ENCODE data around the gene AHNAK2.

DNA sequence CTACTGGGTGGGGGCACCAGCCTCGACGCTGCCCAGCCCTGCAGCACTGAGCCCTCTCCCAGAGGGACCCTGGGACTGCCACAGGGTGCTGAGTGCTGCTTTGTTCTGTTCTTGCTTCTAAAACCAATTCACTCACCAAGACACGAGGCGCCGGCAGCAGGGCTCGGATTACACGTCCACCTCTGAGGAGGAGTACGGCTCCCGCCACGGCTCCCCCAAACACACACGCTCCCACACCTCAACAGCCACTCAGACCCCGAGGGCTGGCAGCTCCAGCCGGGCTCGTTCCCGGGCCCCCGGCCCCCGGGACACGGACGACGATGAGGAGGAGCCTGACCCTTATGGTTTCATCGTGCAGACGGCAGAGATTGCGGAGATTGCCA is 88.8 kb downstream of the AHNAK2 start:
- TF ChIP-seq, protein P1, sequence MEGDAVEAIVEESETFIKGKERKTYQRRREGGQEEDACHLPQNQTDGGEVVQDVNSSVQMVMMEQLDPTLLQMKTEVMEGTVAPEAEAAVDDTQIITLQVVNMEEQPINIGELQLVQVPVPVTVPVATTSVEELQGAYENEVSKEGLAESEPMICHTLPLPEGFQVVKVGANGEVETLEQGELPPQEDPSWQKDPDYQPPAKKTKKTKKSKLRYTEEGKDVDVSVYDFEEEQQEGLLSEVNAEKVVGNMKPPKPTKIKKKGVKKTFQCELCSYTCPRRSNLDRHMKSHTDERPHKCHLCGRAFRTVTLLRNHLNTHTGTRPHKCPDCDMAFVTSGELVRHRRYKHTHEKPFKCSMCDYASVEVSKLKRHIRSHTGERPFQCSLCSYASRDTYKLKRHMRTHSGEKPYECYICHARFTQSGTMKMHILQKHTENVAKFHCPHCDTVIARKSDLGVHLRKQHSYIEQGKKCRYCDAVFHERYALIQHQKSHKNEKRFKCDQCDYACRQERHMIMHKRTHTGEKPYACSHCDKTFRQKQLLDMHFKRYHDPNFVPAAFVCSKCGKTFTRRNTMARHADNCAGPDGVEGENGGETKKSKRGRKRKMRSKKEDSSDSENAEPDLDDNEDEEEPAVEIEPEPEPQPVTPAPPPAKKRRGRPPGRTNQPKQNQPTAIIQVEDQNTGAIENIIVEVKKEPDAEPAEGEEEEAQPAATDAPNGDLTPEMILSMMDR (IDR thresholded peaks at IDR 0.05; ENCODE audit: poor library complexity), result no peak
- TF ChIP-seq EZH2 (IDR thresholded peaks at IDR 0.05; ENCODE audit: borderline replicate concordance), result no peak
- TF ChIP-seq EZH2phosphoT487 (IDR thresholded peaks at IDR 0.05; ENCODE audit: low read depth, severe bottlenecking, unreplicated experiment), result no peak

Data from hepatocyte (in vitro differentiated cells).